Stimulated activated memory B cell treated with anti-CD40 and anti-IgM and Interleukin-4, amounts not matched to agents 10 μg/mL and 1 μg/mL and 100 μg/mL, for 72 hours (primary cell): ENCODE results near the gene KRT7.
A peak's percentile ranks its signal among the peaks of the same experiment; 100 is the strongest.

Source experiments
- ATAC-seq: fragments of 150-1000 bp; cut with Tn5 transposase; 2 replicates; pipeline ENCODE4 v1.10.0; 2021
- H3K27ac Mint-ChIP-seq: one replicate; pipeline ENCODE4 v1.8.0; 2022; ENCODE audit warnings: mild to moderate bottlenecking, mixed read lengths
- H3K27me3 Mint-ChIP-seq: one replicate; pipeline ENCODE4 v1.8.0; 2022; ENCODE audit warnings: mixed read lengths
- H3K36me3 Mint-ChIP-seq: one replicate; pipeline ENCODE4 v1.8.0; 2022; ENCODE audit warnings: mixed read lengths
- H3K4me1 Mint-ChIP-seq: one replicate; pipeline ENCODE4 v1.8.0; 2022; ENCODE audit warnings: mixed read lengths
- H3K4me3 Mint-ChIP-seq: one replicate; pipeline ENCODE4 v1.8.0; 2022; ENCODE audit warnings: mild to moderate bottlenecking, moderate library complexity, mixed read lengths
- H3K9me3 Mint-ChIP-seq: one replicate; pipeline ENCODE4 v1.8.0; 2022; ENCODE audit warnings: mixed read lengths

The KRT7 gene

DNA sequence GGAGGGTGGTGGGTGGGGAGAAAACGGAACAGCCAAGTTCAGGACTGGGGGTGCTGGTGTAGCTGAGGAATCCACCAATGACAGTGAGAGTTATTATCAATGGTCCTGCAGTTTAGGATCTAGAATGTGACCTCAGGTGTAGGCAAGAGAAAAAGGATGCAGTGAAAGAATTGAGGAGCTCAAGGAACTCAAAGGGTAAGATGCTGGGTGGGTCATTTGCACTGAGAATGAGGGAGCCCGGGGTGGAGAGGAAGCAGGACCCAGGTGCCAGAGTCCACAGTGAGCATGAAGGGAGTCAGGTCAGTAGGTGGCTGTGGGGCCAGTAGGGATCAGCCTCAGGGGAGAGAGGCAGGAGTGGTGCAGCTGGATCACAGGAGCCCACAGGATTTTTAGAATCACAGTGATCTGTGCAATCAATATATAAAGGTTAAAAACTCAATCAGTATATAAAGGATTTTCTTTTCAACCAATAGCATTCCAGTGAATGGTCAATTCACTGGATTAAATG lies 3.2 kb upstream of the KRT7 start:
- H3K9me3 Mint-ChIP-seq: no peaks in the 10 kb centered on the region
- peaks cover 68% of the 10 kb centered on the region for H3K27me3 Mint-ChIP-seq
- H3K36me3 Mint-ChIP-seq: no peaks in the 10 kb centered on the region
- H3K4me1 Mint-ChIP-seq: no peaks in the 10 kb centered on the region
- no peak overlapping the region for H3K27ac Mint-ChIP-seq
- H3K4me3 Mint-ChIP-seq: no peak overlapping the region
- ATAC-seq: no peak

DNA sequence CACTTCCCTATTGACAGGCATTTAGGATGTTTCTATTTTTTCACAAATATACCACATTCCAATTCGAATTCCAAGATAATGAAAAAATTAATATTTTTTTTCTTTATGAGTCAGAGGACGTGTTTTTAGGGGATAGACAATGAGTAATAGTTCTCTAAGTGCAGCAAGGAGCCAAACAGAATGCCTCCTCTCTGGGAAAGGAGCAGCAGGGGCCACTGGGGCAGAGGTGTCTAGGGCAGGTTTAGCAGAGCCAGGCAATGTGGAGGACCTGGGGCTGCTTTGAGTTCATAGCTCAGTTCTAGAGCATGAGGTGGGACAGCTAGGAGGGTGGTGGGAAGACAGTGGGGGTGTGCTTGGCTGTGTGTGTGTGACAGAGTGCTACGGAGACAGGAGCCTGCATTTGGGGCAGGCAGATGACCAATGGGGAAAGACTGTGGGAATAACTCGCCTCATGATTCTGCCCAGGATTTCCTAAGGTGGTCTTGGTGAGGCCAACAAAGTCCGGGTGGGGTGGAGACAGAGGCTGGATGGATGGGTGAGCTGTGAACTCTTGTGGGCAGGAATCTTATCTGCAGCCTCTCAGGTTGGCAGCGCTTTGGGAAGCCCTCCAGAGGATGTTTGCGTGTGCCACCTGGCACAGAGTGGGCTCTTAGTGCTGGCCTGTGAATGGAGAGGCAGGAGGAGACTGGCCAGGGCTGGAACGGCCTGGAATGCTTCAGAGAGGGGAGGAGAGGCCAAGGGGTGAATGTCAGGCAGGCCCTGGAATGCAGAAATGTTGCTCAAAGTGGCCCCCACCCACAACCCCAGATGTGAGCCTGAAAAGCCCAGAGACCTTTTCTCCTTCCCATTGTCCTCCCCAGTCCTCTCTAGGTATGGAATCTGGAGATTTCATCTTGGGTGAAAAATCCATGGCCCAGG lies 2.4 kb upstream of the KRT7 start:
- Mint-ChIP-seq H3K4me3 (no peak overlapping the region), H3K27me3 (peaks cover 74% of the 10 kb centered on the region), H3K9me3 (no peaks in the 10 kb centered on the region), H3K4me1 (no peaks in the 10 kb centered on the region), H3K36me3 (no peaks in the 10 kb centered on the region), H3K27ac (no peak overlapping the region)
- ATAC-seq: no peak

DNA sequence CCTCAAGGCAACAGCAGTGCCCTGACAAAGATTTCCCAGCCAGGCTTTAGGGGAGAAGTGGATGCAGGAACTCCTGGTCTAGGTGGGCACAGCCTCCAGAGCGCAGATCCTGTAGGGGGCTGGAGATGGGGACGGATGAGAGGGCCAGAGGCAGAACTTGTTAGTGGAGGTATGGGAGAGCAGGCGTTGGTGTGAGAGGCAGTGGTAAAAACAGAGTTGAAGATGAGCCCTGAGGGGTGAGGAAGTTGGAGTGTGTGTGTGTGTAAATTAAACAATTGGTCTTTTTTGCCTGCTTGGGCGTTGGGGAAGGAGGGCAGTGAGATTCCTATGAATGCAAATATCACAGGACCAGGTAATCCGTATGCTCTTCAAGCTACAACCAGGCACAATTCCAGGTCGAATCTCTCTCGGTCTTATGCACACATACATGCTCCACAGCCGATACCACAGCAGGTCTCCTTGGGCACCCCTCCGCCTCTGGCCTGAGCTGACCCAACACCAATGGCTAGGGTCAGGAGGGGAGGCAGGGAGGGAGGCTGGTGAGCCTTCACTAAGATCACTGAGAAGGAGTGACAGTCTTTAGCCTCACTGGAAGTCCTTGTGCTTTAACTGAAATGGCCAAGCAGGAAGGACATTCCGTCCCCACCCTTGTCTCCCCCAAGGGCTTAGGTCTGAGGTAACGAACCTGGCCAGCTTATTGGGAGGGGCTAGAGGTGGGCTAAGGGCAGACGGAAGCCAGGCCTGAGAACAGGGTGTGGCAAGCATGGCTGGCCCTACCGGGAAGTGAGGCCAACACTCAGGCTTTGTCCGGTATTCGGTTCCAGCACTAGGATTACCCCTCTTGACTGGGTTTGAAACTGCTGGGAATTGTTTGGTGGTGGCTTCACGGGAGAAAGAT lies 1.5 kb upstream of the KRT7 start:
- H3K27ac Mint-ChIP-seq: no peak overlapping the region
- ATAC-seq: no peak

DNA sequence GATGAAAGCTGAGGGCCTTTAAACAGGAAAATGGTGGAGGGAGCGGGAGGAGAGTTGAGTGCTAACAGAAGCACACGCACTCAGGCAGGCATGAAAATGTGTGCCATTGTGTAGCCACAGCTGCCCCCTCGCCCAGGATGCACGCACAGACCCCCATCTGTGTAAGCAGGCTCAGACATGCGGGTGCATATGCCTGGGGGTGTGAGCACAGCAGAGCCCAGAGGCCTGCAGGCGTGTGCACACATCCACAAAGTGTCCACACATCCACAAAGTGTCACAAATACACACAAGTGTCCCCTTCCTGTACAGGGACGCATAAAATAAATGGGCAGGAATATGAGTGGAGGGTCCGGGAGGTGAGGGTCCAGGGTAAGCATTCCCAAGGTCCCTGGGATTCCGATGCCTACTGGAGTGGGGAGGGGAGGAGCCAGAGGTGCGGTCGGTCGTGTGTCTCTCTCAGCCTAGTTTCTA lies 805 bp upstream of the KRT7 start:
- peaks cover 71% of the 10 kb centered on the region for H3K27me3 Mint-ChIP-seq
- H3K4me3 Mint-ChIP-seq: no peak overlapping the region
- ATAC-seq: peak; percentile 2
- H3K9me3 Mint-ChIP-seq: no peaks in the 10 kb centered on the region
- H3K4me1 Mint-ChIP-seq: no peaks in the 10 kb centered on the region
- no peak overlapping the region for H3K27ac Mint-ChIP-seq
- H3K36me3 Mint-ChIP-seq: no peaks in the 10 kb centered on the region

More for the DNA sequence above, 1.5 kb upstream of the KRT7 start:
- H3K9me3 Mint-ChIP-seq: no peaks in the 10 kb centered on the region
- no peak overlapping the region for H3K4me3 Mint-ChIP-seq
- no peaks in the 10 kb centered on the region for H3K36me3 Mint-ChIP-seq
- peaks cover 78% of the 10 kb centered on the region for H3K27me3 Mint-ChIP-seq
- no peaks in the 10 kb centered on the region for H3K4me1 Mint-ChIP-seq

DNA sequence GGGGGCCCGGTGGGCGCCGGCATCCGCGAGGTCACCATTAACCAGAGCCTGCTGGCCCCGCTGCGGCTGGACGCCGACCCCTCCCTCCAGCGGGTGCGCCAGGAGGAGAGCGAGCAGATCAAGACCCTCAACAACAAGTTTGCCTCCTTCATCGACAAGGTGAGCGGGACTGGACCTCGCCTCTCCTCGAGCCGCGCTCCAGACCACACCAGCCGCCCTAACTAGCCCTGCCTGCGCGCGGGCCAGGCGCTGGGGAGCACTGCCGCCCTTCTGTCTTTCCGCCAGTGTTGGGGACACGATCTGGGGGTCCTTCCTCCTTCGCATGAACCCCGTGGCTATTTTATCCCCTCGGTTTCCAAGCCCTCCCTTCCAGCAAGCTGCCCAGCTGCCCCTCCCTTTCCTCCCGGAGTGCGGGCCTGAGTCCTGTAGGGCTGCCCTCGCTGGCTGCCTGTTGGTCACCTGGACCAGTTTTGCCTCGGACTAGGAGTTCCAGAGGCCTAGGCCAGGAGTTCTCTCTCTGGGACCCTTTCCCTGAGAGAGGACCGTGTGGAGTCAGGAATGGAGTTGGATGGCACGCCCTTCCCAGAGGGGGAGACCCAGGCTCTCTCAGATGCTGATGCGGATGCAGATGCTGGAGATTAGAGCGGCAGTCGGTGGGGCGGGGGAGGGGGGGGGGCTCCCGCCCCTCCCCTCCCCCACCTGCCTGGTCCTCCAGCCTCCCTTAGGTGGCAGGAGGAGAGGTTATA lies 592 bp downstream of the KRT7 start:
- Mint-ChIP-seq H3K4me1 (no peaks in the 10 kb centered on the region), H3K27me3 (peaks cover 69% of the 10 kb centered on the region), H3K27ac (no peak overlapping the region), H3K9me3 (no peaks in the 10 kb centered on the region), H3K4me3 (no peak overlapping the region), H3K36me3 (no peaks in the 10 kb centered on the region)
- ATAC-seq: no peak

DNA sequence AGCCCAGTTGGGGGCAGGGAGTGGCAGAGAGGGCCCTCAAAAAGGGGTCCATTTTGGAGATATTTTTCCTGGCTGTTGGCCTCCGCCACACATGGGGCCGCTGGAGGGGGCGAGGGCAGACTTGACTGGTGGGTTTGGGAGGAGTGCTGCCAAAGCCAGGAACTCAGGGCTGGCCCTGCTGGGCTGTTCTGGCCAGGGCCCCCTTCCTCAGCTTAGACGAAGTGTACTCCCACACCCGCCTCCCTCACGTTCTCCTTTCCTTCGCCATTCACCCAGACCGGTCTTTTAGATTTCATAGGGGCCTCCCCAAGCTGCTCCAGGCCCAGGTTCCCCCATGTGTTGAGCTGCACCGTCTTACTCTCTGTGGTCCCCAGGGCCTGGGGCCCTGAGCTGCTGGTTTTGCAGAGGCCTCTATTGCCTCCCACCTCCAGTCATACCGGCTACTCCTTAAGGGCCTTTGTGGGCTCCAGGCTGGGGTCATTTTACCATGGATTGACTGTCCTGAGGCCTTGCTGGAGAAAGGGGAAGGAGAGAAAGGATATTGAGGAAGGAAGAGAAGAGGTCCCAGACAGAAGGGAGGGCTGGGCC lies 1.3 kb downstream of the KRT7 start:
- Mint-ChIP-seq H3K9me3 (no peaks in the 10 kb centered on the region), H3K27me3 (peaks cover 65% of the 10 kb centered on the region), H3K36me3 (no peaks in the 10 kb centered on the region), H3K27ac (no peak overlapping the region), H3K4me1 (no peaks in the 10 kb centered on the region), H3K4me3 (no peak overlapping the region)
- ATAC-seq: no peak

DNA sequence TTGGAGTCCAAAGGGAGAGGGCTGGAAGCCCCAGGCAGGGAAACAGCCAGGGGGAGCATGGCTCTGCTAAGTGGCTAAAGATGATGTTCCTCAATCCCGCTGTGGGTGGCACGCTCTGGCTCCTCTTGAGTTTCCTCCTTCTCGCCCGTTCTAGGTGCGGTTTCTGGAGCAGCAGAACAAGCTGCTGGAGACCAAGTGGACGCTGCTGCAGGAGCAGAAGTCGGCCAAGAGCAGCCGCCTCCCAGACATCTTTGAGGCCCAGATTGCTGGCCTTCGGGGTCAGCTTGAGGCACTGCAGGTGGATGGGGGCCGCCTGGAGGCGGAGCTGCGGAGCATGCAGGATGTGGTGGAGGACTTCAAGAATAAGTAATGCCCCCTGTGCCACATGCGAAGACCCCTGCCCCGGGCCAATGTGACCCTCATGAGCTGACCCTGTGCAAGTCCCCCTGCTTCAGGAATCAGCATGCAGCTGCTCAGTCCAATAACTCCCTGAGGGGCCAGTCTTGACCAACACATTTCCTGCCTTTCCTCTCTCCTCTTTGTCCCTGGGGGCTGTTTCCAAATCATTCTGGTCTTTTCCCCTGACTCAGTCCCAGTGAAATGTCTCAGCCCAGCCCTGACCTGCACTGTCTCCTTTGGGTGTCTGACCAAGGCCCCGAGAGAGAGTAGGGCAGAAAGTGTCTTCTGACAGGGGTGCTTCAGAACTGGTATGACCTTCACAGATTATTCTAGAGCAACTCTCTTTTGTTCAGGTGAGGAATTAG lies 2.1 kb downstream of the KRT7 start:
- no peak overlapping the region for H3K27ac Mint-ChIP-seq
- H3K9me3 Mint-ChIP-seq: no peaks in the 10 kb centered on the region
- no peaks in the 10 kb centered on the region for H3K4me1 Mint-ChIP-seq
- peaks cover 56% of the 10 kb centered on the region for H3K27me3 Mint-ChIP-seq
- H3K36me3 Mint-ChIP-seq: no peaks in the 10 kb centered on the region
- no peak overlapping the region for H3K4me3 Mint-ChIP-seq
- ATAC-seq: no peak

DNA sequence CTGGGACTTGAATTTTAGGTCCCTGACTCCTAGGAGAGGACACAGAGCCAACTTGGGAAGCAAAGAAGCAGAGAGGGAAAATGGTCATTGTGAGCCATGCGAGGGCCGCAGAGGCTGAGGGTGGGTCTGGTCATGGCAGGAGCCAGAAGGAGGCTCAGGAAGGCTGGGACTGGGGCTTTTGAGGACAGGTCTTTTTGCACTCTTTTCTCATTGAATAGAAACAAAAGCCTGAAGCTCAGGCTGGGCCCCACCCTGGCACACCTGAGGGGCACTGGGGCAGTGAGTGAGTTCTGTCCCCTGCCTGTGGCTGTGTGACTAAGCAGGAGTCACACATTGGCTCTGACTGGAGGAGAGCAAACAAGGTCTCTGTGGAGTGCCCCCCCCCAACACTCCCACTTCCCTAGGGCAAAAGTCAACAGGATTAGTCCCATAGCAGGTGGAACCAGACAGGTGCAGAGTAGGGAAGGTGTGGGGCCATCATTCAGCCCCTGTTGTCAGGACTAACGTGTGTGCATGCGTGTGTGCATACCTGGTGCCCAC lies 2.8 kb downstream of the KRT7 start:
- Mint-ChIP-seq H3K9me3 (no peaks in the 10 kb centered on the region), H3K36me3 (no peaks in the 10 kb centered on the region), H3K4me1 (no peaks in the 10 kb centered on the region), H3K27ac (no peak overlapping the region), H3K4me3 (no peak overlapping the region), H3K27me3 (peaks cover 49% of the 10 kb centered on the region)
- ATAC-seq: no peak

DNA sequence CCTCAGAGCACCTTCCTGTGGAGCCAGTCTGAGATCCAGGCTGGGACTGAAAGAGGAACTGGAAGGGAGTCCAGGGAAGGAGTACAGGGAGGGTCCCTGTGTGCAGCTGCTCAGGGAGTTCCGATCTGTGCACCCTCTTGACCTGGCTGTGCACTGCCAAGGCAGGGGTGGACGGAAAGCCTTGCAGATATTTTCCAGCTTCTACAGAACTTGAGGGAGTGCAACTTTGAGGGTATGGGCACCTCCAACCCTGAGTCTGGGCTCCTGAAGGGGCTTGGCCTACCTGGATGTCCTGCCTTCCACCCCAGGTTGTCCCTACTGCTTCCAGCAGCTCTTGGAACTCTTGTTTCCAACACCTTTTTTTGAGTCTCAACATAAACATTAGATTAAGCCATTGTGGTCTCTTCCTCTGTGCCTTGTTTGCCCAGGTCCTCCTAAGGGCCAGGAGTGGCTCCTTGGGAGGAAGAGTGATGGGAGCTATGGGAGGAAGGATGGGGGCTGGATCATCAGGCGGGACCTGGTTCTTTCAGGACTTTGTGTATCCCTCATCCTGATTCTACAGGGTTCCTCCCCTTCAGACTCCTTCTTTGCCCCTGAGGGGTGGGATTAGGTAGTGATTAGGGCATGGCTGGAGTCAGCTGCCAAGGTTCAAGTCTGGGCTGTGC lies 3.5 kb downstream of the KRT7 start:
- ATAC-seq: no peak
- Mint-ChIP-seq H3K27me3 (peaks cover 43% of the 10 kb centered on the region), H3K4me3 (no peak overlapping the region), H3K4me1 (no peaks in the 10 kb centered on the region), H3K27ac (no peak overlapping the region), H3K36me3 (no peaks in the 10 kb centered on the region), H3K9me3 (no peaks in the 10 kb centered on the region)

DNA sequence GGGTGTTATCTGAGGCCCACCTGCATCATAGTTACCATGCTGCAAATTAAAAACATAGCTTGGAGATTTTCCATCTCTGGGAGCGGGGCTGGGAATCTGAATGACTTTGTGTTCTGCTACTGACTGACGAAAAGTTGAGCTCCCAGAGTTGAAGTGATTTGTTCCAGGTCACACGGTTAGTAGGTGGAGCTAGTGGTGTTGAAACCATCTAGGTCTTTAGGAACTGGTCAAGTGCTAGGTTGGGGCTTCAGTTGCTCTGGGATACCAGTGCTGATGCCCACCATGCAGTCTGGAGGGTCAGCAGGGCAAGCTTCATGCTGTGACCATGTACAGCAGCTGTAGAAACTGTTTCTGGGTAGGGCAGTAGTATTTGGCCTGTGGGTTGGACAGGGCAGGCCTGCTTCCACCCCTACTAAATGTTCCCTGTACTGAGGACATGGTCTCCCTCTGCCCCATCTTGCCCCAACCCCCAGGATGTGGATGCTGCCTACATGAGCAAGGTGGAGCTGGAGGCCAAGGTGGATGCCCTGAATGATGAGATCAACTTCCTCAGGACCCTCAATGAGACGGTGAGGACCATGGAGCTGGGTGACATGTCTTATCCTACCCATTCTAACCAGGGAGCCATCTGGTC lies 5.3 kb downstream of the KRT7 start:
- ATAC-seq: no peak
- Mint-ChIP-seq H3K9me3 (no peaks in the 10 kb centered on the region), H3K27me3 (peaks cover 35% of the 10 kb centered on the region), H3K36me3 (no peaks in the 10 kb centered on the region), H3K27ac (no peak overlapping the region), H3K4me3 (no peak overlapping the region), H3K4me1 (peaks cover under 1% of the 10 kb centered on the region)

DNA sequence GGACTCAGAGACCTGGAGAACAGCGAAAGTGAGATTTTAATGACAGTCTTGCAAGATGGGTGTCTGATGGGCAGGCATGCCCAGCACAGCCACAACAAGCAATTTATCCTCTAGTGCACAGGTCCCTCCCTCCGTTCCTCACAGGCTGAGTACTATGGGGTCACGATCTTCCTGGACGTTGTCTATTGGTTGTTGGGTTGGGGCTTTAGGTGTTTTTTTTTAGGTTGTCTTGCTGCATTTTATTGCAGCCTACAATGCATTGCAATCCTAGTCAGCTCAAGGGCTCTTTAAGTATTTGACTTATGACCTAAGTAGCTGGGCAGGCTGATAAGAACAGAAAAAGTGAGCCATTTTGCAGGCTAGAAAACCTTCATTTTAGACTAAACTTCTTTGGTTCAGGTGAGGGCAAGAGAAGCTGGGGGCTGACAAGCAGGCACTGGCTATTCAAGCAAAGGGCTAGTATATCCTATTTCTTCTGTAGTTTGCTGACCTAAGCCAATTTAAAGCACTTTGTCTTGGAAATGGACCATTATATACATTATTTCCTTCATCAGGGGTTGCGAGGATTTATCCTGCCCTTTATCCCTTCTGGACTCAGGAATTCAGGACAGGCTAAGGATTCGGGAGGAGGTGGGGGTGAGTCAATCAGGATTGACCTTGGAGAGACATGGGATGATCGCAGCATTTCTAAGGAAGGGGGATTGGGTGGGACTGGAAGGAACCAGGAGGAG lies 6.0 kb downstream of the KRT7 start:
- Mint-ChIP-seq H3K27ac (no peak overlapping the region), H3K4me3 (no peak overlapping the region), H3K36me3 (no peaks in the 10 kb centered on the region), H3K4me1 (peaks cover 8% of the 10 kb centered on the region), H3K9me3 (no peaks in the 10 kb centered on the region), H3K27me3 (peaks cover 35% of the 10 kb centered on the region)
- ATAC-seq: no peak

DNA sequence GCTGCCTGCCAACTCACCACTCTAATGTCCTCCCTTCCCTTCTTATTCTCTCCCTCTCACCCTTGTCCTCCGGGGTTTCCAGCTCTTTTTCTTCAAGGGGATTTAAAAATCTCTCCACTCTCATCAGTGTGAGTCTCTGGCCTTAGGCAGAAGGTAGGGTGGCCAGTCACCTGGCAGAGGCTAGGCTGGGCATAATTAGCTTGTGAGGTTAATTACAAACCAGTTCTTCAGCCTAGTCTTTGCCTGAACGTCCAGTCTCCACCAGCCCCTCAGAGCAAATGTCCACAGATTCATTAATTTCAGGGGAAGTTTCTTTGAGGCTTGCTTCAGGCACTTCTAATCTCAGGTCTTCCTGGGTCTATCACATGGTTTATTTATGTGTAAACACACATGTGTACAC lies 6.7 kb downstream of the KRT7 start:
- Mint-ChIP-seq H3K36me3 (no peaks in the 10 kb centered on the region), H3K27ac (no peak overlapping the region), H3K4me3 (no peak overlapping the region), H3K4me1 (peaks cover 15% of the 10 kb centered on the region), H3K9me3 (no peaks in the 10 kb centered on the region), H3K27me3 (peaks cover 32% of the 10 kb centered on the region)
- ATAC-seq: no peak
